HG03159 (cell line): ENCODE results near the gene PICK1.
"Not testable (repeated sequence)": the region's sequence is repeated elsewhere in the genome, so short reads cannot be mapped to it uniquely, and the experiment has no call there.

Source experiments
- ATAC-seq: cut with Tn5 transposase; IDR thresholded peaks from one replicate; pipeline ENCODE4 v1.9.1; 2021; ENCODE audit warnings: mild to moderate bottlenecking, moderate library complexity; ENCODE audit not compliant: unreplicated experiment

PICK1 gene

DNA sequence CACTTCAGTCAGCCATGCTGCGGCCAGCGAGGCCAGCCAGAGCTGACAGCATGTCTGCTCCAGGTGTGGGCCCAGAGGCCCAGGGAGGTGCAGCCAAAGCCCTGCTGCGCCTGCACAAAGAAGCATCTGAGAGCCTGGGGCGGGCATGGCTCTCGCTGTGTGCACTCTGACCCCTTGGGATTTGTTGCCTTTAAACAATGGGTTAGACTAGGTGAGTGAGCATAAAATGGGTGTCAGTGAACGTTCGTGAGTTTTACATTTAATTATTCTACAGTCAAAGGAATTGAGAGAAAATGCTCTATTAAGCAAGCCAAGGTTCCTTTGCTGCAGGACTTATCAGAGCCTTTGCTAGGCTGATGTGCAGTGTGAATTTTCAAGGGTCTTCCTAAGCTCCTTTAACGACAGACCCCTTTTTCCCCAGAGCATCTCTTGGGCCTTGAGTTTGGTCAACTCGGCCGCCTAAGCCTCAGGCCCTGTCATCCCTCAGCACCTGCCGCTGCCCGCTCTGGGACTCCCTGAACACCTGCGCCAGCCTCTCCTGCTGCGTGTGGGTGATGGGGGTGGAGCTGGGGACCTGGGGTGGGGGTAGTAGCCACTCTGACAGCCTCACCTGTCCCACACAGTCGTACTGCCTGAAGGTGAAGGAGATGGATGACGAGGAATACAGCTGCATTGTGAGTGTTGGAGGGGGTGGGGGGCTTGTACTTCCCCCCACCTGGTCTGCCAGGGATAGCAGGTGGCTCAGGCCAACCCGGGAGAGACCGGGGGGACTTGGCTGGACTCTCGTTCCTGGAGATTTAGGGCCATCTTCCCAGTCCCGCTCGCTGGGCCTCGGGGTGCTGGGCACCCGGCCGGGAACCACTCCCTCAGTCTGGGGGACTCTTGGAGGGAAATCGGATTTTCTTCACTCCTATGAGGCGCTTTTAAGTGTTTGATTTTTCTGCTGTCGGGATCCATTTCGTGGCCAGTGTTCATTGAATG is 16.2 kb downstream of the PICK1 start:
- no peak for ATAC-seq

DNA sequence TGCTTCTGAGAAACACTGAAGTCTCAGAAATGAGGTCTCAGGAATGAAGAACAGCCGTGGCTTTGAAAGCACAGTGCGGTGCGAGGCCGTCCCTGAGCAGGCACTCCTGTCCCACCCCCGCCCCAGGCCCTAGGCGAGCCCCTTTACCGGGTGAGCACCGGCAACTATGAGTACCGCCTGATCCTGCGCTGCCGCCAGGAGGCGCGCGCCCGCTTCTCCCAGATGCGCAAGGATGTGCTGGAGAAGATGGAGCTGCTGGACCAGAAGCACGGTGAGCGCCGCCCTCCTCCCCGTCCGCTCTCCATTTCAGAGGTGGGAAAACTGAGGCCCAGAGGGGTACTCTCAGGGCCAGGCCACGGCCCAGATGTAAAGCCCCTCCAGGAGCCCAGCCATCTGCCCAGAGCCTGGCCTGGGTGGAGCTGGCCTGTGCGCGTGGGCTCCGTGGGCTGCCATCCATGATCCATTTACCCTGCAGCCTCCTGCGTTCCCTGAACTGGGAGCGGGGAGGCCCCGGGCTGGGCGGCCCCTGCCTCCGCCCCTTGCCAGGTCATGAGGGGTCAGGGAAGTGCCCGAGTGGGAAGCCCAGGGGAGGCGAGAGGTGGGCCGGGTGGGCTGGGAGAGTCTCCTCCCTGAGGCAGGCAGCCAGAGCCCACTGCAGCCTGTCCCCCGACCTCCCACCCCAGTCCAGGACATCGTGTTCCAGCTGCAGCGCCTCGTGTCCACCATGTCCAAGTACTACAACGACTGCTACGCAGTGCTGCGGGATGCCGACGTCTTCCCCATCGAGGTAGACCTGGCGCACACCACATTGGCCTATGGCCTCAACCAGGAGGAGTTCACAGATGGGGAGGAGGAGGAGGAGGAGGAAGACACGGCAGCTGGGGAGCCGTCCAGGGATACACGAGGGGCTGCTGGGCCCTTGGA is 17.2 kb downstream of the PICK1 start:
- ATAC-seq: no peak

DNA sequence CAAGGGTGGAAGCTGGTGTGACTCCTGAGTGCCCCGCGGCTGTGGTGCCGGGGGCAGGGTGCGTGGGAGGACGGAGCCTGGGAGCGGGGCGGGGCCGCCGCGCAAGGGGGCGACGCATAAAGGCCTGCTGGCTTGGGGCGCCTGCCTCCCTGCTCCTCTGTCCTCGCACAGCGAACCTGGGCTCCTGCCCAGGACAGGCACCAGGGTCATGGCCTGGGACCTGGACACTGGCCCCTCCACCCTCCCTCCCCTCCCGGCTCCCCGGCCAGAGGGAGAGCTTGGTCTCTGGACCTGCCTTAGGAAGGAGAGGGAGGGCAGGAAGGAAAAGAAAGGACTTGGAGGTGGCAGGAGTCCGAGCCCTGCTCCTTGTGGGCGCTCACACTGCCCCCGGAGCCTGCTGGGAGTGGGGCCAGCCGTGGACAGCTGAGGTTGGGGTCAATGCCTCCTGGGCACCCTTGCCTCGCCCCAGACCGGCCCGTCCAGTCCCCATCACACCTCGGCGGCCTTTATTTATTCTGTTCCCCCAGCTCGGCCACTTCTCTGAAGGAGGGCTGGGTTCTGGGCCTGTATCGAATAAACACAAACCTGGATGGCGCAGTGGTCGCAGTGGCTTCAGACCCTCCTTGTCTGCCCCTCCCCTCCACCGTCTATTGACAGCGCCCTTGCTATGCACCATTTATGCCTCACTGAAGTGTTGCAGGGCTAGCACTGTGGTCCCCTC is 18.1 kb downstream of the PICK1 start:
- no peak for ATAC-seq

DNA sequence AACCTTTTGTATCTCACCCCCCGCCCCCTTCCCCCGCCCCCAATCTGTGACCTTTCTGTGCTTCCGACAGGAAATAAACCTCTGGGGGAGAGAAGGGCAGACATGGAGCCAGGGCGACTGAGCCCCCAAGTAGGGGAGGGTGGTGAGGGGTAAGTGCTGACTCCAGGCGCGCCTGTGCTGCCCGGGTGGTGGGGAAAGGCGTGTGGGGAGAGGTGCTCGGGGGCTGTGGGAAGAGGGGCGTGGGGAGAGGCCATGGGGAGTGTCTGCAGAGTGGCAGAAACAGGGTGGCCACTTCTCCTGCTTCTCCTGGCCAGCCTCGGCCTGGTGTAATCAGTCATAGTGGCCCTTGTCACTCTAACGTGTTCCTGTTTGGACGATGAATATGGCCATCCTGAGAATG is 18.8 kb downstream of the PICK1 start:
- no peak for ATAC-seq

DNA sequence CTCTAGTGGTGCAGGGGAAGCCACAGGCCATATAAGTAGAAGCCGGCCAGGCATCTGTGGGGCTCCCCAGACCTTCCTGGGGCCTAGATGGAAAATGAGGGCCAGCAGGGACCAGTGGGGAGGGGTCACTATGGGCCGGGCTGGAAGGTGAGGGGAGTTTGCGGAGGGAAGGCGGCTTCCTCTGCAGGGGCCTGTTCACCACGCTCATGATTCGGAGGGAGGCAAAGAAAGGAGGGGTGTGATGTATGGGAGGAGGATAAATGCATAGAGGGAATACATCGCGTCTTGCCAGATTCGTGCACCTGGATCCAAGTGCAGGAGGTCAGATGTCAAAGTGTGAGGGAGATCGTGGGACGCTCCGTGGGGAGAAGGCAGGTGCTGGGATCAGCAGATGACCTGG is 19.9 kb downstream of the PICK1 start:
- ATAC-seq: no peak

DNA sequence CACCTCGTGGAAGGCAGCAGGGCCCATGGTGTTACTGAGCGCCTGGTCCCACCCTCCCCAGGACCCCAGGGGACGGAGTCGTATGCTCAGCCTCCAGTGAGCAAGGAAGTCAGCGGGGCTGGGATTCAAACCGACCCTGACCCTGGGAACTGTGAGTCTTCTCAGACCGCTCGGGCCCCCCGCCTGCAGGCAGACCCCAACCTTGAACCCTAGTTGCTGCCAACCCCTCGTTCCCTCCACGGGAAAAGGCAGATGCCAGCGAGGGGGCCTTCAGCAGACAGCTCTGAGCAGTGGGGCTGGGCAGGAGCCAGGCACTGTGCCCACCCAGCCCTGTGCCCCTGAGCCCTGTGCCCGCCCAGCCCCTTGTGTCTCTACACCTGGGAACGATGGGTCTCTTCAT is 20.4 kb downstream of the PICK1 start:
- no peak for ATAC-seq

DNA sequence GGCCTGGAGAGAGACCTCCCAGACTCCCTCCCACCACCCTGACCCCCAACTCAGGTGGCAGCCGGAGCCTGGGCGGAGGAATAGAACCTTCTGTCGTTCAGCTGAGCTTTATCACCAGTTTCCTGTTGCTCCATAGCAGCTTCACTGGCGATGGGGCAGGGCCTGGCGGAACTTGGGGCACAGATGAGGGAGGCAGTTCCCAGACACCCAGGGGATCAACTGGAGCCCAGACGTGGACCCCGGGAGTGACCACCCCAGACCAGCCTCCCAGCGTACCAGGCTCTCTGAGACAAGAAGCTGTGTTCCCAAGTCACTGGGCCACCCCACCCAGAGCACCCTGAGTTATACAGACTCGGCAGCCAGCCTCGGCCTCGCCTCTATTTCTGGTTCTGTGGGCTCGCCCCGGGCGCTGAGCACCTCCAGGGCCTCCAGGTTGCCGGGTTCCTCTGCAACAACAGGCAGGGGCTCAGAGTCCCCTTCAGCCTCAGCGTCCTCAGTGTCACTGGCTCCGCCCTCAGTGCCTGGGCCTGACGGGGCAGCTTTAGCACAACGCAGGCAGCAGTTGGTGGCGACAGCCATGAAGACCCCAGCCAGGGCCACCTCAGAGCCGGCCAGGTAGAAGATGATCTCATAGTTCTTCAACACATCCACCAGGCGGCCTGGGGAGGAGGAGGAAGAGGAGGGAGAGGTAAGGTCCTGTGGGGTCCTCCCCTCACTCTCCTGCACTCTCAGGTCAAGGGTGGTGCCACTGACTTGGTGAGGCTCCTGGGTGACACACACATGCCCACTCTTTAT is 21.0 kb downstream of the PICK1 start:
- no peak for ATAC-seq

DNA sequence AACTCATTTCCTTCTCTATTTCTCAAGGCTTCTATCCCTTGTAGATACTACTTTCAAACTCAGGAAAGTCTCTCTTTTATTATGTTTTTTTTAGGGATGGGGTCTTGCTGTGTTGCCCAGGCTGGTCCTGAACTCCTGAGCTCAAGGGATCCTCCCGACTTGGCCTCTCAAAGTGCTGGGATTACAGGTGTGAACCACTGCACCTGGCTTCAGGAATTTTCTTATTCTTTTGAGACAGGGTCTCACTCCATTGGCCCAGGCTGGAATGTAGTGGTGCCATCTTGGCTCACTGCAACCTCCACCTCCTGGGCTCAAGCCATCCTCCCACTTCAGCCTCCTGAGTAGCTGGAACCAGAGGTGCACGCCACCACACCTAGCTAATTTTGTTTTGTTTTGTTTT is 22.0 kb downstream of the PICK1 start:
- not testable (repeated sequence) for ATAC-seq

DNA sequence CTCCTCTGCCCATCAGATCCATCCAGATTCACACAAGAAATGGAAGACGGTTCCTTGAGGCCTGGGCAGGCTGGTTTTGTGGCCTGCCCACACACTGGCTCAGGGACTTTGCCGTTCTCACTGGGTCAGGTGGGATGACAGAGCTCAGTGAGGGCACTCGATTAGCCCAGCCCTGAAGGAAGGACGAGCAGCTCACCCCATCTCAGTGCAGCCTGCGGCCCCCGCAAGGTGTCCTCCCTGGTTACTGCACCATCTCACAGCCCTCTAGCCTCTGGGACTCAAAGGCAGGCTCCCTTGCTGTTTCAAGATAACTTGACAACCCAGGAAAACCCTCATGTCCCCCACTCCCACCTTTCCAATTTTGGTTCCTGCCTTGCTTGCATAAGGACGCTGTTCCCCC is 22.6 kb downstream of the PICK1 start:
- no peak for ATAC-seq

DNA sequence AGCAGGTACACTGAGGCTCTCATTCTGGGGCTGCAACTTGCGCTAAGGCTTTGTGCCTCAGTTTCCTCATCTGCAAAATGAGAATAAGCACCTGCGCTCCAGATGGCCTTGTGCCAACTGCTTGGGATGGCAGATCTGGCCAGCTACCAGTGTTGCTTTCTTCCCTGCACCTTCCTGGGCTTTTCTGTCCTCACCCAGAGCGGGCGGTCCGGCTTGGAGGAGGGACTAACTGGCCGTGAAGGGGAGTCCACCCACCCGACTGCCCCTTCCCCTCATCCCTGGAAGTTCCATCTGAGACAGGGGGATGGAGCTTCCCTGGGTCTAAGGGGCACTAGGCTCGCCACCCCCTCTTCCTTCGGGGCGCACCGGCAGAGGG is 23.3 kb downstream of the PICK1 start:
- ATAC-seq: no peak

DNA sequence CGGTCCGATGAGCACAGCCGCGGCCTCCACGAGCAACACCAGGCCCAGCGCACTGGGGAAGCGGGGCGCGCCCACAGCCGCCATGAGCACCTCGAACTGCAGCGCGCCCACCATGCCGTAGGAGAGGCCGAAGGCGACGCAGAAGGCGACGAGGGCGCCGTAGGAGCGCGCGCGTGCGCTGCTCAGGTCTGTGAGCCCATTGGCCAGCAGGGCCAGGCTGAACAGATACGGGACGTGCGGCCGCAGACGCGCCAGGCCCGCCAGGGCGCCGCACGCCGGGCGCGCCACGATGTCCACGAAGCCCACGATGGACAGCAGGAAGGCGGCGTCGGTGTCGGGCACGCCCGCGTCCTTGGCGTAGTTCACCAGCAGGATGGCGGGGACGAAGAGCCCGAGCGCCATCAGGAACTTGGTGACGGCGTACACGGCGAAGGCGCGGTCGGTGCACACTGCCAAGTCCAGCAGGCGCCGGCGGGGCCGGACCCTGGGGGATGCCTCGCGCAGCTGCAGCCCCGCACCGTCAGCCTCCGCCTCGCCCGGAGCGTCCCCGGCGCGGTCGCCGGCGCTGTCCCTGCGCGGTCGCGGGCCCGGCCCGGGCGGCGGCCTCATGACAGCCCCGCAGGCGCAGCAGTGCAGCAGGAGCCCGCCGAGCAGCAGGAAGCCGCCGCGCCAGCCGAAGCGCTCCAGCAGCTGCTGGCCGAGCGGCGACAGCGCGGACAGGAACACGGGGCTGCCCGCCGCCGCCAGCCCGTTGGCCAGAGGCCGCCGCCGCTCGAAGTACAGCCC is 23.8 kb downstream of the PICK1 start:
- ATAC-seq: no peak

DNA sequence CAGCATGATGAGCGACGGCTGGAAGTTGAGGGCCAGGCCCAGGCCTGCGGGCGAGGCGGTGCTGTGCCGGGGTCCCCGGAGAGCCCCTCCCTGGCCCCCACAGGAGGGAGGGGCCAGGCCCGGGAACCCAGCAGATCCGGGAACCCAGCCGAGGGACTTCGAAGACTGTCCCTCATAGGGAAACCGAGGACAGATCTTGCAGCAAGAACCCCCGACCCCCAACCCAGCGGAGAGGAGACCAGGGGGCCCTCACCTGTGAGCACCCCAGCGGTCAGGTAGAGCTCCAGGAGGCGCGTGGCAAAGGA is 24.4 kb downstream of the PICK1 start:
- no peak for ATAC-seq

DNA sequence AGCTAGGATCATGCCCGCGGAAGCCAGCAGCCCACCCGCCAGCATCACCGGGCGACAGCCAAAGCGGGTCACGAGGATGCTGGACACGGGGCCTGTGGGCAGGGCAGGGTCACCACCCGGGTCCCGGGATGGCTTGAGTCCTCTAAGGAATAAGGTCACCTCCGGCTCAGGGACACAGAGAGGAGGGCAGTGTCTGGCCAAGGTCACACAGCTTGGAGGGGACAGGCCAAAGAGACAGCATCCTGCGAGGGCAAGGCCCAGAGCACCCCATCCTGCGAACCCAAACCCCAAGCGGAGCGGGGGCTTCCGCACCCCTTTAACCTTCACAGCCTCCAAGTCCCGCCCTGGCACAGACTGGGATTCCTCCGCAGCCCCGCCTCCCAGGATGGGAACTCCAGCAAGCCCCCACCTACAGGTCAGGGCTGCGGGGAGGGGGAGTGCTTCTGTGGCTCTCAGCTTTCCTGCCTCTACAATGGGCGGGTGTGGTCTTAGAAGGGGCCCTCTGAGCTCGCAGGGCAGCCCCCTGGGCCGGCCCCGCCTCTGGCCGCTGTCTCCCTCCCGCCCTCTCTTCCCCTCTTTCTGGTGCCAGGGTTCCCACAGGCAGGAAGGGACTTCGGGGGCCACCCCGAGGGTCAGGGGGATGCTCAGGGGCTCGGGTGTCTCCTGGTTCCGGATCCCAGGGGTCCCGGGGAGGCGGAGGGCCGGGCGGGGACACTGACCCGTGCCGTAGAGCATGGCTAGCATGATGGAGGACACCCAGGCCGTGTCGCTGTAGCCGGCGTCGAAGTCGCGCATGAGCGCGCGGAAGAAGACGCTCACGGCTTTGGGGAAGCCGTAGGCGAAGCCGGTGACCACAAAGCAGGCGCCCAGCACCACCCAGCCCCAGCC is 25.0 kb downstream of the PICK1 start:
- no peak for ATAC-seq

DNA sequence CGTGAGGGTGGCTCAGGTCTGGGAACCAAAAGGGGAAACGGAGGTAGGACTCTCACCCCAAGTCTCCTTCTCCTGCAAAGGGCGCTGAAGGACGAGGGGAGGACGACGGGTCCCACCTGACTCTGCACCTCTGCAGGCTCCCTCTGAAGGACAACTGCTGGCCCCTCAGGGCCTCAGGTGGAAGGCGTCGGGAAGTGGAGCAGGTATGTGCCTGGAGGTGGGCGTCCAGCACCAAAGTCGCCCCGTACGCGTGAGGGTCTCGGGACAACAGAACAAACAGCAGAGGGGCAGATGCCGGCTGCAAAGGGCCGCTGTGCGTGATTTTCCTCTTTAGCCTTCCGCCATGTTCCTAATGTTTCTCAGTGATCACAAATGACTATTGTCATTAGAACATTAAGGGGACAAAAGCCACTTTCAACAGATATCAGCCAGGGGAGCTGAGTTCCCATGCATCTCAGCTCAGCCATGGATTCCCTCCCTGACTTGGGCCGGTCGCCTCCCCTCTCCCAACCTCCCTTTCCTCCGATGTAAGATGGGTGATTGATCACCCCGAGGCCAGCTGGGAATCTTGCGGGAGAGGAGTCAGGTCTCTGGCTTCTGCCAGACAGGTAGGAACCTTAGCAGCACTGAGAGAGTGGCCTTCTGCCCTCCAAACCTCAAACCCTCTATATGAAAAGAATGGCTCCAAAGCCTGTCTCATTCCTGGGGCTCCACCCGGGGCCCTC is 25.9 kb downstream of the PICK1 start:
- ATAC-seq: no peak

DNA sequence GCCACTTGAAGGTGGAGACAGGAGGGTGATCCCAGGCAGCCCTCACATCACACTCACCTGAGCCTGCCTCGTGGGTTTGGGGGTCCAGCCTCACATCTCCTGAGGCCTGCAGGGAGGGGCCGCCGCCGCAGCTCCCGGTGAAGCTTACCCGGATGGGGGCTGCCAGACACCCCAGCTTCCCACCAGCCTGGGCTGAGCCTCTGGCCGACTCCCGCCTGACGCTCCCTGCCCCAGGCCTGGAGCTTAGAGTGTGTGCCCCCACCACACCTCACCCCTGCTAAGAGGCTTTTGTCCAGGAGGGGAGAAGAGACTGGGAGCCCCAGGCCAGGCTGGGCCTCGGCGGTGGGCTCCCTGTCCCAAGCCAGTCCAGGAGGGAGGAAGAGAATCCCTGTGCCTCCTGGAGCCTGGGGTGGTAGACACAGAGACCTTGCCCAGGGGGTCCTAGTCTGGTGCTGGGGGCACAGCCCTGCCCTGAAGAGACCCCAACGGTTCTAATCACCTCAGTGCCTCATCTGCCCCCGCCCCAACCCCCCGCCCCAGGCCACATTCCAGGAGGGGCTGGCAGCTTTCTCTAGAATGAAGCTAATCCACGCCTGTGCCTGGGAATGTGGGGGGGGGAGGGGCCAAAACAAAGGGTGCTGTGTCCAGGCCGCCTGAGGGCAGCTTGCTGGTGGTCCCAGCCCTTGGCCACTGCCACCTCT is 26.9 kb downstream of the PICK1 start, which contains the start of gene SLC16A8:
Gene SLC16A8, minus strand, starts transcription at position 254 of the 701 bp plus-strand sequence. CDS start 1,311 bp downstream, outside the sequence.
- no peak for ATAC-seq

DNA sequence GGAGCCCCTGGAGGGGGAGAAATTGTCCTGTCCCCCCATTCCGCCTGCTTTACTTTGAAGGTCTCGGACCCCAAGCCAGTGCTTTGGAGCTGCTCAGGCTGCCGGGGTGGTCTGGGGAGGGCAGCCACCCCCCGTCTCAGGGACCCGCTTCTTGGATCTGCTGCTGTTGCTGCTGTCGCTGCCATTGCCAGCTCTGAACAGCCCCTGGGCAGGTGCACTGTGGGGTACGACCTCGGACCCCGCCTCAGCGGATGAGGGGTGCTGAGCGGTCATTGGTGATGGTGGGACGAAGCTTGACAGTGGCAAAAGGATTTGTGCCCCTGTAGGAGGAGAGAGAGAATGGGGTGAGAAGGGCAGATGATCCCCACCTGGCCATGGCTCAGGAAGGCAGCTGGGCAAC is 27.9 kb downstream of the PICK1 start:
- no peak for ATAC-seq

DNA sequence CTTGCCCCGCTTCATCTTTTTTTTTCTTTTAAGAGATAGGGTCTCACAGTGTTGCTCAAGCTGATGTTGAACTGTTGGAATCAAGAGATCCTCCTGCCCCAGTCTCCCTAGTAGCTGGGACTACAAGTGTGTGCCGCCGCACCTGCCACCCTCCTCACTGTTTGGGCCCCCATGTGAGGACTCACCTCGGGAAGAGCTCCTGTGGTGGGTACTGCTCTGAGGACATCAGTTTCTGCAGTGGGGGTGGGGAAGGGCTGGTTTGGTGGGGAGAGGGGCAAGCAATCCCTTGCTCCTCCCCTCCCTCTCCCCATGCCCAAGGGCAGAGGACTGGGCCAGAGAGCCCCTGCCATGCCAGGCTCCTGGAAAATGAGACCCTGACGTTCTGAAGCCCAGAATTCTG is 28.3 kb downstream of the PICK1 start:
- ATAC-seq: no peak
